PC-3 (cell line): Measurements from ENCODE around the gene PSPH. TPM values are rescaled to one million over a fixed set of nuclear protein-coding genes. Genes with fewer than 3 reads are reported as not detected.

ENCODE experiments used
- ATAC-seq: fragments of 200-7000 bp; cut with Tn5 transposase; 2 replicates; pipeline ENCODE4 v1.9.1; 2020; ENCODE audit warnings: mild to moderate bottlenecking, moderate library complexity
- BruUV-seq: library from RNA; stranded (reverse); fragments of 400-500 nt; replicated peaks from 2 replicates; lab custom pipeline; 2021; lab: Mats Ljungman, UMichigan
- CTCF ChIA-PET: fragments of 300-600 bp; sonication (Branson Sonifier 250); formaldehyde crosslinking; loops from one replicate; lab custom pipeline; 2022; ENCODE audit warnings: antibody characterized with exemption; lab: Charles Lee
- POLR2A ChIA-PET: fragments of 300-600 bp; sonication (Branson Sonifier 250); formaldehyde crosslinking; loops from one replicate; lab custom pipeline; 2022; ENCODE audit warnings: antibody characterized with exemption; ENCODE audit not compliant: unreplicated experiment; lab: Charles Lee
- DNase-seq: peaks from one replicate; pipeline ENCODE4 v3.0.0-alpha.2; 2015
- H2AFZ ChIP-seq: fragments of 300-600 bp; sonication (generic); 2 replicates; pipeline ENCODE4 v1.6.0; 2016; ENCODE audit warnings: antibody characterized with exemption, low read length
- H3F3A ChIP-seq: fragments of 300-600 bp; sonication (generic); one replicate; pipeline ENCODE4 v1.6.0; 2017; ENCODE audit warnings: antibody characterized with exemption, low read length, control low read depth, mild to moderate bottlenecking; ENCODE audit not compliant: unreplicated experiment
- H3K27ac ChIP-seq: fragments of 300-600 bp; sonication (generic); 2 replicates; pipeline ENCODE4 v1.5.1; 2016; ENCODE audit warnings: mild to moderate bottlenecking, low read length
- H3K27me3 ChIP-seq: fragments of 300-600 bp; sonication (generic); 2 replicates; pipeline ENCODE4 v1.6.1; 2016; ENCODE audit warnings: low read length, mixed read lengths
- H3K36me3 ChIP-seq: fragments of 300-600 bp; sonication (generic); 2 replicates; pipeline ENCODE4 v1.6.1; 2016; ENCODE audit warnings: low read depth, mixed run types, low read length, mixed read lengths
- H3K4me1 ChIP-seq: fragments of 300-600 bp; sonication (generic); 2 replicates; pipeline ENCODE4 v1.5.1; 2016; ENCODE audit warnings: low read length; ENCODE audit not compliant: insufficient read depth
- H3K4me2 ChIP-seq: fragments of 300-600 bp; sonication (generic); 2 replicates; pipeline ENCODE4 v1.6.0; 2016; ENCODE audit warnings: low read length
- H3K4me3 ChIP-seq: fragments of 300-600 bp; sonication (generic); 2 replicates; pipeline ENCODE4 v1.5.1; 2016; ENCODE audit warnings: mild to moderate bottlenecking, low read length, mixed read lengths
- H3K79me2 ChIP-seq: fragments of 300-600 bp; sonication (generic); 2 replicates; pipeline ENCODE4 v1.6.1; 2017; ENCODE audit warnings: low read length, mixed read lengths
- H3K9ac ChIP-seq: fragments of 300-600 bp; sonication (generic); 2 replicates; pipeline ENCODE4 v1.6.0; 2016; ENCODE audit warnings: mild to moderate bottlenecking, low read length
- H3K9me2 ChIP-seq: fragments of 300-600 bp; sonication (generic); replicated peaks from 2 replicates; pipeline ENCODE4 v1.6.1; 2016; ENCODE audit warnings: mixed run types, low read length, mixed read lengths
- H3K9me3 ChIP-seq: fragments of 300-600 bp; sonication (generic); 2 replicates; pipeline ENCODE4 v1.6.1; 2016; ENCODE audit warnings: low read length, mixed read lengths
- H4K20me1 ChIP-seq: fragments of 300-600 bp; sonication (generic); 2 replicates; pipeline ENCODE4 v1.6.1; 2016; ENCODE audit warnings: low read length, mixed read lengths
- CTCF ChIP-seq: fragments of 300-600 bp; sonication (generic); conservative IDR thresholded peaks from 2 replicates; pipeline ENCODE4 v1.5.1; 2017; ENCODE audit warnings: antibody characterized with exemption, low read depth, mild to moderate bottlenecking, low read length
- EZH2 ChIP-seq: fragments of 300-600 bp; sonication (generic); IDR thresholded peaks from one replicate; pipeline ENCODE4 v1.6.1; 2017; ENCODE audit warnings: antibody characterized with exemption, mild to moderate bottlenecking, low read length; ENCODE audit not compliant: unreplicated experiment
- EZH2phosphoT487 ChIP-seq: fragments of 300-600 bp; sonication (generic); IDR thresholded peaks from 2 replicates; pipeline ENCODE4 v1.6.1; 2018; ENCODE audit warnings: mild to moderate bottlenecking, antibody characterized with exemption, low read length, borderline replicate concordance
- intact Hi-C: fragments of 100-400 bp; cut with micrococcal nuclease; formaldehyde crosslinking; loops from 2 replicates; pipeline ENCODE4 v1.9.0; 2023
- total RNA-seq: library from RNA; depleted of rRNA; stranded (reverse); fragments of >200 nt; gene quantifications from 2 replicates; pipeline ENCODE4 v1.2.3, GENCODE V29; 2014

Gene PSPH
- total RNA-seq, 1 experiment from 2014 or later, result 66.3 TPM

DNA sequence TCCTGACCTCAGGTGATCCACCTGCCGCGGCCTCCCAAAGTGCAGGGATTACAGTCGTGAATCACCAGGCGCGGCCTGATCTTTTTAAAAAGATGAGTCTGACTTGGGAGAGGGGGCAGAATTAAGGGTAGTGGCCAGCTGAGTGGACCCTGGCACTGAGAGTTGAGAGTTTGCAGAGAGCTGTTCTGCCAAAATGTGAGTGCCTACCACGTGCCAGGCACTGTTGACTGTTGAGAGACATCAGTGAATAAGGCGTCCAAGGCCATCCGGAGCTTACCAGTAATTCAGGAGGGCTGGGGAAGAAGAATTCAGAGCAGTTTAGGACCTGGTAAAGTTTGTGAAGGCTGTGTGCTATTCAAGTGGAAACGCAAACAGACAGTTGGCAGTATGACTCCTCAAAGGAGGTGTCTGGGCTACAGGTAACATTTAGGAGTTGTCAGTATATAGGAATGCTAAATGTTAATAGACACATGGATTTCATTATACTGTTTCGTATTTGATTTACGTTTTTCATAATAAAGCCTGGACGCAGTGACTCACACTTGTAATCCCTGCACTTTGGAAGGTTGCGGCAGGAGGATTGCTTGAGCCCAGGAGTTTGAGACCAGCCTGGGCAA lies 85.3 kb downstream of the PSPH start:
- intact Hi-C loops, result loop anchor here (1.0 to 5.0 kb wide), 2 partner anchors 10 to 86 kb away; partner anchors contain the start of genes CCT6A and PSPH
- ATAC-seq (peak; percentile 71), DNase-seq (peak; percentile 84)
- Histone ChIP-seq H3K27ac (peak overlapping the region; percentile 73), H3F3A (peaks cover 8% of the 10 kb centered on the region), H3K27me3 (no peaks in the 10 kb centered on the region), H3K4me1 (peaks cover 15% of the 10 kb centered on the region), H3K4me2 (peak overlapping the region; percentile 88), H3K36me3 (no peaks in the 10 kb centered on the region), H3K9ac (peak overlapping the region; percentile 88), H4K20me1 (0 out of 2 replicates have a peak, but pooled peaks cover under 1% of the 10 kb centered on the region), H3K9me2 (no peaks in the 10 kb centered on the region), H2AFZ (no peak overlapping the region), H3K4me3 (peak overlapping the region; percentile 84), H3K79me2 (peaks cover 43% of the 10 kb centered on the region), H3K9me3 (no peaks in the 10 kb centered on the region)
- ChIA-PET CTCF (interaction anchor here (1.0 kb wide), 1 partner anchor 42 kb away, joined by 3 read pairs; no protein-coding TSS in a partner anchor), POLR2A (no interaction called here)
- no peak for TF ChIP-seq EZH2
- no peak for TF ChIP-seq CTCF
- no peak for TF ChIP-seq EZH2phosphoT487
- BruUV-seq, result TSS peak; percentile 89

- Histone ChIP-seq H3K36me3 (no peaks in the 10 kb centered on the region), H3K9me3 (no peaks in the 10 kb centered on the region), H2AFZ (peak overlapping the region; percentile 60; the same call in 1 of the 2 replicates), H3K9ac (peak overlapping the region; percentile 88), H3K4me3 (peak overlapping the region; percentile 84), H3K4me1 (peaks cover 15% of the 10 kb centered on the region), H4K20me1 (no peaks in the 10 kb centered on the region), H3K27me3 (no peaks in the 10 kb centered on the region), H3K9me2 (no peaks in the 10 kb centered on the region), H3K4me2 (peak overlapping the region; percentile 88), H3F3A (peaks cover 8% of the 10 kb centered on the region), H3K27ac (peak overlapping the region; percentile 73), H3K79me2 (peaks cover 38% of the 10 kb centered on the region)
- no peak for TF ChIP-seq EZH2phosphoT487
- no peak for TF ChIP-seq EZH2
- TF ChIP-seq CTCF, result no peak
- ATAC-seq, result no peak
- no TSS peak for BruUV-seq
- intact Hi-C loops, result loop anchor here (5.0 kb wide), 1 partner anchor 87 kb away; the partner anchor contains the start of genes CCT6A and PSPH
- CTCF ChIA-PET, result interaction anchor here (0.5 to 1.5 kb wide), 3 partner anchors 11 to 324 kb away, joined by 3 to 8 read pairs (median 3); no protein-coding TSS in a partner anchor
- DNase-seq, result no peak
- POLR2A ChIA-PET, result interaction anchor here (0.6 to 1.0 kb wide), 3 partner anchors 13 to 221 kb away, joined by 4 to 6 read pairs (median 5); no protein-coding TSS in a partner anchor
These were observed 86.2 kb downstream of the PSPH start for GRCh38 chr7:55965100-55965470.
